Activated T-cell treated with anti-CD3 and anti-CD28 coated beads, Interleukin-2, amount 50 U/mL, for 4 hours (primary cell): ENCODE measurements around the gene FOXP1. TPM values are rescaled to one million over a fixed set of nuclear protein-coding genes. Genes with fewer than 3 reads are reported as not detected.

Experiments
- ATAC-seq, 2 donors: fragments of 200-7000 bp; cut with Tn5 transposase; one replicate each; pipeline ENCODE4 v1.10.0; 2021
- DNase-seq: peaks from one replicate; pipeline ENCODE4 v3.0.0-alpha.2; 2020
- H3K27me3 Mint-ChIP-seq: one replicate; pipeline ENCODE4 v1.8.0; 2021; ENCODE audit warnings: low read depth, mixed read lengths
- H3K36me3 Mint-ChIP-seq: one replicate; pipeline ENCODE4 v1.8.0; 2022; ENCODE audit warnings: mixed read lengths; ENCODE audit not compliant: insufficient read depth
- H3K4me1 Mint-ChIP-seq: one replicate; pipeline ENCODE4 v1.8.0; 2021; ENCODE audit warnings: low read depth, mixed read lengths
- H3K4me3 Mint-ChIP-seq: one replicate; pipeline ENCODE4 v1.8.0; 2021; ENCODE audit warnings: mild to moderate bottlenecking, moderate library complexity, mixed read lengths
- H3K9me3 Mint-ChIP-seq: one replicate; pipeline ENCODE4 v1.8.0; 2021; ENCODE audit warnings: mixed read lengths
- total RNA-seq, 3 donors: library from RNA; stranded (reverse); gene quantifications; one replicate each; pipeline ENCODE4 v1.2.1, GENCODE V29; 2021

The FOXP1 gene
- total RNA-seq, 3 donors from 2014 or later: 251 to 263 (median 256) TPM

DNA sequence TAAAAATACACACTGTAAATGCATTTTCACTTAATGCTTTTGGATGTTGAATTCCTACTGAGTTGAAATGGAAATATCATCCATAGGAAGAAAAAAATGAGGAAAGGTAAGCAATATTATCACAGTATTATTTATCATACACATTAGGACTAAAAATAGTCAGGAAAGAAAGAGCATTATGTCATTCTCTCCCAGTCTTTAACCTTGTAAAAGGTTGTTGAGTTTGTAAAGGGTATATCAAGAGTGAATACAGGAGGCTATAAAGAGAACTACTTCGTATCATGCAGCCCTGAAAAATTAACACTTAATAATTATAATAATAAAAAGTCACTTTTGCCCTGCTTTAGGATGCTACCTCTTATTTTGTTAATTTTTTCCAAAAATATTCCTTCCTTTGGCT lies 395.8 kb downstream of the FOXP1 start:
- ATAC-seq (no peak), DNase-seq (no peak)
- Mint-ChIP-seq H3K4me3 (no peak overlapping the region), H3K4me1 (peaks cover 63% of the 10 kb centered on the region), H3K36me3 (peaks cover 32% of the 10 kb centered on the region), H3K27me3 (no peaks in the 10 kb centered on the region), H3K9me3 (peaks cover 4% of the 10 kb centered on the region)

DNA sequence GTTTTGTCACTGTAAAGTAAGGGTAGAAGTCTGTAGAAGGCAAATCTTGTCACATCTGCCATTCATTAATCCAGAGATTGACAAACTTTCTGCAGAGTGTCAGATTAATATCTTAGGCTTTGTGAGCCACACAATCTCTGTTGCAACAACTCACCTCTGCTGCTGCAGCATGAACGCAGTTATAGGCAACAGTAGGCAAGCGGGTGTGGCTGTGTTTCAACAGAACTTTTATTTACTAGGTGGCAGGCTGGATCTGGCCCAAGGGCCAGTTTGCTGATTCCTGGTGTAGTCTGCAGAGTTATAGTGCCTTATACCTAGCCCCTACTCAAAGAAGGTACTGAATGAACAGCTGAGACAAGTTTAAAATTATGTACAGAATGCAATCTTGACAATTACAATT lies 396.7 kb downstream of the FOXP1 start:
- DNase-seq: no peak
- H3K4me3 Mint-ChIP-seq: no peak overlapping the region
- no peak for ATAC-seq
- H3K4me1 Mint-ChIP-seq: peaks cover 60% of the 10 kb centered on the region
- H3K9me3 Mint-ChIP-seq: peaks cover 4% of the 10 kb centered on the region
- H3K36me3 Mint-ChIP-seq: peaks cover 32% of the 10 kb centered on the region
- H3K27me3 Mint-ChIP-seq: no peaks in the 10 kb centered on the region

DNA sequence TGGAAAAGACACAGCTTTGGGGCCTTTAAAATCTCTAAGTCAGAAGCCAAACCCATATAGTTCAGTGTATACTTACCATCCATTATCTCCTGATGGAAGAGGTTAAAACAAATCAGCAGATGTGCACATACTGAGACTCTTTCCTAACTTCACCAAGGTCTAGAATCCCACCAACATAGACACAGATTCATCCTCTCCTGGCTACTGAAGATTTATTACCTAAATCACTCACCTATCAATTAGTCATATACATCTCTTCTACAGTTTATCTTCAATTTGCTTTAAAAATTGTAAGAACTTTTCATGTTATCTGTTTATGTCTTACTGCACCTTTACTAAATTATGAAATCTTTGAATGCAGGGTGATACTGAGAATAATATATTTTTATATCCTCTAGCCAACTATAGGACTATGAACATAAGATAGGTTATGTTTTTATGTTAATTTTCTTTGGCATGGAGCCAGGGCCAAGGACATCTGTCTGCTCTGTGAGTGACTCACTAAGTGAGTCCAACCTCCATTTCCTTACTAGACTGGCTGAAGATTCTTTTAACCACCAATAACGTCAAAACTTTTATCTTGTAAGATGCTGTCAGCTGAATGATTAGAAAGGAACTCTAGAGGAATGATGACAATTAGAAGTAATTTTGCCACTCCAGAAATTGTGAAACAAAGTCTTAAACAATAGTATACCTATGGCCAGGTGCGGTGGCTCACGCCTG lies 397.6 kb downstream of the FOXP1 start:
- DNase-seq: peak; percentile 26
- peak; percentile 70 to 73 for ATAC-seq
- Mint-ChIP-seq H3K36me3 (peaks cover 29% of the 10 kb centered on the region), H3K4me1 (peaks cover 54% of the 10 kb centered on the region), H3K4me3 (no peak overlapping the region), H3K27me3 (no peaks in the 10 kb centered on the region), H3K9me3 (peaks cover 4% of the 10 kb centered on the region)

DNA sequence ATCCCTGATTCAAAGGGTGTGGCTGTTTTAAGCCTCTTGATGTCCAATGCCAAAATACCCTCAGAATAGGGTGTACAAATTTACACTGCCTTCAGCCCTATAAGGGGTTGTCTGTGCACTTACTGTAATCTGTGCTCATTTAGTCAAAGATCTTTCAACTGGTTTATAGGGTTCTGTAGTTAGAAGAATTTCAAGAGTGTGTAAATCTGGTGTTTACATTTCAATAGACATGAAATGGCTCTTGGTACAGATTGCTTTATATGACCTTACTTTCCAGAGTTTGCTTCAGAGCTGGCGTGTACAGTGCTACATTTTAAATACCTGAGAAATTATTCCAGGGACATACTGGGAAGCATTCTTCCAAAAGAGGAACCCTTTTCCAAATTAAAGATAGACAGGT lies 399.3 kb downstream of the FOXP1 start:
- H3K27me3 Mint-ChIP-seq: no peaks in the 10 kb centered on the region
- no peak for ATAC-seq
- H3K4me3 Mint-ChIP-seq: no peak overlapping the region
- peaks cover 4% of the 10 kb centered on the region for H3K9me3 Mint-ChIP-seq
- H3K4me1 Mint-ChIP-seq: peaks cover 40% of the 10 kb centered on the region
- no peak for DNase-seq
- H3K36me3 Mint-ChIP-seq: peaks cover 36% of the 10 kb centered on the region

DNA sequence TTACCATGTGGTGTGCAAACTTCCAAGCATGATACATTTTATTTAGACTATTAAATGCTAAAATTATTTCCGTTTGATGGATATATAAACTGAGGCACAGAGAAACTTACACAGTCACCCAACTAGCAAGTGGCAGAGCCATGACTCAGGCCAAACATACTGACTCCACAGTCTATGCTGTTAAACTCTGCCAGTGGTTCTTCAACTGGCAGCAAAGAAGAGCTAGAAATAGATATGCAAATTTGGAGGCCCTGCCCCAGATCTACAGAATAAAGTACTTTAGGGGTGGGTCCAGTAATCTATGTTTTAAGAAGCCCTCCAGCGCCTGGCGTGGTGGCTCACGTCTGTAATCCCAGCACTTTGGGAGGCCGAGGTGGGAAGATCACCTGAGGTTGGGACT lies 400.0 kb downstream of the FOXP1 start:
- peaks cover 31% of the 10 kb centered on the region for H3K36me3 Mint-ChIP-seq
- no peak overlapping the region for H3K4me3 Mint-ChIP-seq
- DNase-seq (no peak), ATAC-seq (no peak)
- H3K27me3 Mint-ChIP-seq: no peaks in the 10 kb centered on the region
- H3K4me1 Mint-ChIP-seq: peaks cover 33% of the 10 kb centered on the region
- no peaks in the 10 kb centered on the region for H3K9me3 Mint-ChIP-seq

DNA sequence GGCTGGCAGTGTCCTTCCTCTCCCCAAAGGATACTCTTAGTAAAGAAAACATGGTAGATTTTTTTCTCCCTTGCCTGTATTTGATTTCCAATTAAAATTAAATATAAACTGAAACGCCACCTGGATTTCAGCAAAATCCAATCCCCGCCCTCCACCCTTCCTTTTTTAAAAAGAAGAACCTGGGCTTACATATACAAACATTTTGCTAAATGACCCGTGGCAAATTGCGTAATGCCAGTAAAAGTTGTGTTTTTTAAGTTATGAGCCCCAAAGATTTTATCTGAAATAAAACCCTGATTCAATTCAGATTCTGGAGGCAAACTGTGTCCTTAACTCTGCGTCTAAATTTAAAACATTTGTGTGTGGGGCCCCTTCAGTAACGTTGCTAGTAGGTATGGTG lies 403.0 kb downstream of the FOXP1 start:
- peaks cover 33% of the 10 kb centered on the region for H3K36me3 Mint-ChIP-seq

DNA sequence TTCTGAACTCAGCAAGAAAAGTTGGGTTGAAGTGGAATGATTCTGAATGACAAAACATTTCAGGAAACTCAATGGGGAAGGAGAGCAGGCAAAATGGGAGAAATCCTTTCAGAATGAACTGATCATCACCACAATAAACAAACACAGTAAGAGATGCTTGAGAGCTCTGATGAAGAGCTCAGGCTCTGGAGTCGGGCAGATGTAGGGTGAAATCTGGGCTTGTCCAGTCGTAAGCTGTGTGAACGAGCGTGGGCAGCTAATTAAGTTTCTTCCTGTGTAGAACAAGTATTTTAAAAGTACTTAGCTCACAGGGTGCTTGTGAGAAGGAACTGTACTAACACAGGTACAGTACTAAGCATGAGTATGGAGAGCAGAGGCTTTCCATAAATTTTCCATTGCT lies 406.2 kb downstream of the FOXP1 start:
- ATAC-seq (no peak), DNase-seq (no peak)
- Mint-ChIP-seq H3K4me3 (no peak overlapping the region), H3K9me3 (no peaks in the 10 kb centered on the region), H3K27me3 (no peaks in the 10 kb centered on the region), H3K4me1 (peaks cover 19% of the 10 kb centered on the region), H3K36me3 (peaks cover 26% of the 10 kb centered on the region)

More for the DNA sequence above, 403.0 kb downstream of the FOXP1 start:
- Mint-ChIP-seq H3K27me3 (no peaks in the 10 kb centered on the region), H3K4me3 (no peak overlapping the region), H3K9me3 (no peaks in the 10 kb centered on the region), H3K4me1 (peaks cover 18% of the 10 kb centered on the region)
- ATAC-seq (no peak), DNase-seq (no peak)

DNA sequence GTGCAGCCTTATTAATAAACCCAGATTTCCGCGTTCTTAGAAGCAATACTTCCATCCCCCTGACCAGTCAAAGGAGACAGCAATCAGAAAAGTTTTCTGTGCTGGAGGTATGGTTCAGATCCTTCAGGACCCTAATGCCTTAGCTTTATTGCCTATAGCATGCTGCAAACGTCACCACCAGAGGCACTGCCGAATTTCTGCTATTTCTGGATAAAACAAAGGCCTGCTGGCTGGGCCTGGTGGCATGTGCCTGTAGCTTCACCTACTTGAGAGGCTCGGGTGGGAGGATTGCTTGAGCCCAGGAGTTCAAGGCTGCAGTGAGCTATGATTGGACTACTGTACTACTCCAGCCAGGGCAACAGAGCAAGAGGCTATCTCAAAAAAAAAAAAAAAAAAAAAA lies 407.2 kb downstream of the FOXP1 start:
- no peak overlapping the region for H3K4me3 Mint-ChIP-seq
- H3K27me3 Mint-ChIP-seq: no peaks in the 10 kb centered on the region
- DNase-seq (no peak), ATAC-seq (no peak)
- peaks cover 26% of the 10 kb centered on the region for H3K36me3 Mint-ChIP-seq
- peaks cover 19% of the 10 kb centered on the region for H3K4me1 Mint-ChIP-seq
- H3K9me3 Mint-ChIP-seq: no peaks in the 10 kb centered on the region

DNA sequence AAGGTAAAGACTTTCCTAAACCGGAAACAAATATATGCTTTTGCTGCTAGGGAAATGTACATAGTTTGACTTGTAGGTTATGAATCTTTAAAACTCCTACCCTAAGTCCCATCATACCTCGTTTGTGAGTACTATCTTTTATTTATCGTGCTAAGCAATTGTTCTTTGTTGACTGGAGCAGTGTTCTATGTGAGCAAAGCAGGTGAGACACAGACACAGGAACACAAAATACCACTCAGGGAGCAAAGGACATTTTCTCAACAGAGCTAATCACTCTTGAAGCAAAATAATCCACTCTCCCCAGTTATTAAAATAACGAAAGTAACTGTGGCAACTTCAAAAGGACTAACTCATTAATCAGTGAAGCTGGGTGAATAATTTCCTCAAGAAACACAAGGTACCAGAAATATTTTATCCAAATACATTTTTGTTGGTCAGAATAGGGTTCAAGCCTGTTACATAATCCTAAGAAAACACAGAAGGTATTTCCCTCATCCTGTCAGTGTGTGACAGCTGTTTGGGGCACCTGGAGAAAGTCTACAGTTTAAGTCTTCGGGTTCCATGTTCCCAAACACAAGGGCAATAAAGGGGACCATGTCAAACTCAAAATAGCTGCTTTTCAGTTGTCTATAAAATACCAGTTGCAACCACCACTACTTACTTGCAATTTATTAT lies 407.7 kb downstream of the FOXP1 start:
- no peak for DNase-seq
- no peaks in the 10 kb centered on the region for H3K9me3 Mint-ChIP-seq
- no peak for ATAC-seq
- no peak overlapping the region for H3K4me3 Mint-ChIP-seq
- H3K27me3 Mint-ChIP-seq: no peaks in the 10 kb centered on the region
- H3K36me3 Mint-ChIP-seq: peaks cover 28% of the 10 kb centered on the region
- H3K4me1 Mint-ChIP-seq: peaks cover 19% of the 10 kb centered on the region

DNA sequence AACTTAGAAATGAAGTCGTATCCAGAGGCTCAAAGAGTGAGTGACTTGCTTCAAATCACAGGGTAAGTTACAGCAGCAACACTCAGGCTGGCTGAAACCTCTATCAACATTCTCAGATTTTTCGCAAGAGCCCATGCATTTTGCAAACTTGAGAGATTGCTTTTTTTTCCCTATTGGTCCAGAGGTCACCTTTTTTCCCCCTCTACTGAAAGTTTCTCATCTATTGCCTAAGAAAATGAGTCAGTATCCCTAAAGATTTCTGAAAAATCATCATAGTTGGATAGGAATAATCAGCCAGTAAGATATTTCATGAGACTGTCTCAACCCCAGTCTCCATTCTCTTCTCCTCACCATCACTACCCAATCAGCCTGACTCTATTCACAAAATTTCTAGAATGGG lies 410.6 kb downstream of the FOXP1 start:
- H3K9me3 Mint-ChIP-seq: no peaks in the 10 kb centered on the region
- no peaks in the 10 kb centered on the region for H3K27me3 Mint-ChIP-seq
- H3K36me3 Mint-ChIP-seq: peaks cover 32% of the 10 kb centered on the region
- H3K4me3 Mint-ChIP-seq: no peak overlapping the region
- peaks cover 21% of the 10 kb centered on the region for H3K4me1 Mint-ChIP-seq
- DNase-seq (no peak), ATAC-seq (no peak)

DNA sequence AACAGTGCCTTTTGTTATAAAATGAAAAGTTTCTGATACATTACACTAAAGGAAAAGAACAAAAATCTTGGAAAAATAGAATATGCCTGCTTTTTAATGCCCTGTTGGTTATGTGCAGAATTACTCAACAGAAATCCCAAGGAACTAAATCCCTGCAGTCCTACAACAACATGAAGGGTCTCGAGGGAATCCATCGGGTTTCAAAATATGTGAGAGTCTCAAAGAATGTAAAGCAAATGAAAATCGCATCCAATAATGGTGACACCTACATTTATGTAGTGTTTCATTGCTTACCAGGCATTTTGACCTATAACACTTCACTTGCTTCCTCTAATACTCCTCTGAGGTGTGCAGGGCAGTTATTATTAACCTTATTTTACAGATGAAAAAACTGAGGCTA lies 411.3 kb downstream of the FOXP1 start:
- H3K27me3 Mint-ChIP-seq: no peaks in the 10 kb centered on the region
- no peak overlapping the region for H3K4me3 Mint-ChIP-seq
- no peaks in the 10 kb centered on the region for H3K9me3 Mint-ChIP-seq
- H3K4me1 Mint-ChIP-seq: peaks cover 19% of the 10 kb centered on the region
- DNase-seq: no peak
- peaks cover 29% of the 10 kb centered on the region for H3K36me3 Mint-ChIP-seq
- ATAC-seq: no peak

DNA sequence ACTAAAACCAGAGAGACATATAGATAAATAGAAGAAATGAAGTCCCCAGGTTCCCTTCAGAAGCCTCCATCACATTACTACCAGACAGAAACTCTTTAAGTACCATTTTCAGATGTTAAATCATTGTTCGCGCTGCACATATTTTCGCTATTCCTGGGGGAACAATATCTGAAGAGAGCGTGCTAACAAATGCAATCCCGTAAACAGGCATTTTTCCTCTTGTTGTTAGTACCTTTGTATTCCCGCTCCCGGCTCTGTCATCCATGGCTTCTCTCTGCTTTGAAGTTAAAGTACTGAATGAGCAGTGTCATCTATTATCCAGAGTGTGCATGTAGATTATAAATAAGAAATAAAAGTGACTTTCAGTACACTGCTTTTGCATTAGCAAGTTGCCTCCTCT lies 412.3 kb downstream of the FOXP1 start:
- H3K36me3 Mint-ChIP-seq: peaks cover 34% of the 10 kb centered on the region
- ATAC-seq (no peak), DNase-seq (no peak)
- H3K4me1 Mint-ChIP-seq: peaks cover 20% of the 10 kb centered on the region
- peaks cover 6% of the 10 kb centered on the region for H3K9me3 Mint-ChIP-seq
- no peaks in the 10 kb centered on the region for H3K27me3 Mint-ChIP-seq
- H3K4me3 Mint-ChIP-seq: no peak overlapping the region

DNA sequence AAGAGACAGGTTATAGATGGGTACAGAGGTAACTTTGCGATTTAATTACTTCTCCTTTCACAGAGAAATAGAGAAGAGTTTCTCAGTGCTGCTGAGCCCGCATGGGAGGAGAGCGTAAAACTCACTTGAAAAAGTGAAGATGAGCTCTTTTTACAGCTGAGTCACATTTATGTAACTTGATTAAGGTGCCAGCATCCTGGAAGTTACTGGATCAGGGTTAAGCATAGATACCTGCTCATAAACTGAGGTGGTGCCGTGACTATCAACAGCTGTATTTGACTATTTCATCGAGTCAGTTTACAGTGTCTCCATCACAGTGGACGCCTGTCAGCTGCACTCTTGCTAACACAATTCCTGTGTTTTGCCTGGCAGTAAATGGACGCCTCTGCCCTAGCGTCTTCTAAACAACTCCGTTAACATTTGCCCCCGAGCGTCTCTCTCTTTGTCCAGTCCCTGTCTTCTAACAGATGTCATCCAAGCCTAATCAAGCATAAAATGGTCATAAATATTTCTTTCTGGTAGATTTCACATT lies 414.6 kb downstream of the FOXP1 start:
- no peaks in the 10 kb centered on the region for H3K27me3 Mint-ChIP-seq
- peaks cover 14% of the 10 kb centered on the region for H3K4me1 Mint-ChIP-seq
- H3K36me3 Mint-ChIP-seq: peaks cover 46% of the 10 kb centered on the region
- no peak overlapping the region for H3K4me3 Mint-ChIP-seq
- ATAC-seq (no peak), DNase-seq (no peak)
- peaks cover 6% of the 10 kb centered on the region for H3K9me3 Mint-ChIP-seq

DNA sequence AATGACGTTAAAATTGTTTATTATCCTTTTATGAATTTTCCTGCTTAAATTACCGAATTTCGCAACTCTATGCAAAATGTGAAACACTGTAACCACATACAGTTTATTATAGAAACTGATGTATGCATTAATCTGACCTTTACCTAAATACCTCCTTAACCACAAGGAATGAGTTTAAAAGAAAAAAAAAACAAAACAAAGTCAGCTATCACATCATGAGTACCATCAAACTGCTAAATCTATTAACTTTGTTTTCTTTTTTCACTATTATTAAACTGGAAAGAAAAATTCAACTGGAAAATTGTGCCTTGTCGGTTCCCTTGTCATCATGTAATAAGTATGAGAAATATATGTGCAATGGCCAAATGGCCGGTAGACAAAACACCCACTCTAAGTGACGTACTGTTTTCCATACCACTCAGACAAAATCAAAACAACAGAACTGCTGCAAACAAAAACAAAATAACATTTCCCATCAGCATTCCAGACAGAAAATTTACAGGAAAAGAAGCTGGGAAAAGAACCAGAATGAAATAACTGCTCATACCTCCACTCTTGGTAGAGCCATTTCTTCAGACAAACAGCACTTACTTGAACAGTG lies 415.3 kb downstream of the FOXP1 start:
- H3K27me3 Mint-ChIP-seq: no peaks in the 10 kb centered on the region
- no peak for ATAC-seq
- H3K4me1 Mint-ChIP-seq: peaks cover 14% of the 10 kb centered on the region
- peaks cover 6% of the 10 kb centered on the region for H3K9me3 Mint-ChIP-seq
- DNase-seq: no peak
- peaks cover 44% of the 10 kb centered on the region for H3K36me3 Mint-ChIP-seq
- no peak overlapping the region for H3K4me3 Mint-ChIP-seq
